Ishikawa (cell line): ENCODE results near the gene CEP295NL.

Experiments used
- CEBPB ChIP-seq: IDR thresholded peaks from 2 replicates; pipeline ENCODE4 v1.6.1; 2012
- EGR1 ChIP-seq: IDR thresholded peaks from 2 replicates; pipeline ENCODE4 v1.6.1; 2012
- EP300 ChIP-seq: IDR thresholded peaks from 2 replicates; pipeline ENCODE4 v1.6.1; 2012; ENCODE audit warnings: borderline replicate concordance
- FOXM1 ChIP-seq: IDR thresholded peaks from 2 replicates; pipeline ENCODE4 v1.6.1; 2012; ENCODE audit warnings: low read depth, borderline replicate concordance
- NFIC ChIP-seq: IDR thresholded peaks from 2 replicates; pipeline ENCODE4 v1.6.1; 2012
- RAD21 ChIP-seq: IDR thresholded peaks from 2 replicates; pipeline ENCODE4 v1.6.1; 2012; ENCODE audit warnings: low read depth
- TAF1 ChIP-seq: IDR thresholded peaks from 2 replicates; pipeline ENCODE4 v1.6.1; 2012; ENCODE audit warnings: low read depth, mild to moderate bottlenecking
- TEAD4 ChIP-seq: IDR thresholded peaks from 2 replicates; pipeline ENCODE4 v1.6.1; 2012
- YY1 ChIP-seq: IDR thresholded peaks from 2 replicates; pipeline ENCODE4 v1.6.1; 2012; ENCODE audit warnings: low read depth
- ZBTB7A ChIP-seq: IDR thresholded peaks from 2 replicates; pipeline ENCODE4 v1.6.1; 2012; ENCODE audit warnings: low read depth
- TF ChIP-seq, protein P1 (sequence below): IDR thresholded peaks from 2 replicates; pipeline ENCODE4 v1.6.1; 2012
- TF ChIP-seq, protein P2 (sequence below): IDR thresholded peaks from 2 replicates; pipeline ENCODE4 v1.6.1; 2012; ENCODE audit warnings: low read depth, mild to moderate bottlenecking

DNA sequence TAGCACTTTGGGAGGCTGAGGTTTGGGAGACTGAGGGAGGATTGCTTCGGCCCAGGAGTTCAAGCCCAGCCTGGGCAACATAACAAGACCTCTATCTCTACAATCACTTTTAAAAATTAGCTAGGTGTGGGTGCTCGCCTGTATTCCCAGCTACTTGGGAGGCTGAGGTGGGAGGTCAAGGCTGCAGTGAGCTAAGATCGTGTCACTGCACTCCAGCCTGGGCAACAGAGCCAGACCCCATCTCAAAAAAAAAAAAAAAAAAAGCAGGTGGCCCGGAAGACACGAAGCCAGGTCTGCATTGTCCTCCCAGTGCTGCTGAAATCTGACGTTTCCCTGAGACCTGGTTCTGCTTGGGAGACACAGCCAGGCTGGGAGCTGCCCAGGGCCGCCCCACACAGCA, 41.0 kb upstream of the CEP295NL start:
- TF ChIP-seq NFIC (no peak), EGR1 (no peak), YY1 (no peak), FOXM1 (no peak), CEBPB (no peak), TAF1 (no peak), TEAD4 (no peak), ZBTB7A (no peak), RAD21 (no peak), EP300 (no peak)
- TF ChIP-seq, protein P1, sequence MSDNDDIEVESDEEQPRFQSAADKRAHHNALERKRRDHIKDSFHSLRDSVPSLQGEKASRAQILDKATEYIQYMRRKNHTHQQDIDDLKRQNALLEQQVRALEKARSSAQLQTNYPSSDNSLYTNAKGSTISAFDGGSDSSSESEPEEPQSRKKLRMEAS: no peak
- TF ChIP-seq, protein P2, sequence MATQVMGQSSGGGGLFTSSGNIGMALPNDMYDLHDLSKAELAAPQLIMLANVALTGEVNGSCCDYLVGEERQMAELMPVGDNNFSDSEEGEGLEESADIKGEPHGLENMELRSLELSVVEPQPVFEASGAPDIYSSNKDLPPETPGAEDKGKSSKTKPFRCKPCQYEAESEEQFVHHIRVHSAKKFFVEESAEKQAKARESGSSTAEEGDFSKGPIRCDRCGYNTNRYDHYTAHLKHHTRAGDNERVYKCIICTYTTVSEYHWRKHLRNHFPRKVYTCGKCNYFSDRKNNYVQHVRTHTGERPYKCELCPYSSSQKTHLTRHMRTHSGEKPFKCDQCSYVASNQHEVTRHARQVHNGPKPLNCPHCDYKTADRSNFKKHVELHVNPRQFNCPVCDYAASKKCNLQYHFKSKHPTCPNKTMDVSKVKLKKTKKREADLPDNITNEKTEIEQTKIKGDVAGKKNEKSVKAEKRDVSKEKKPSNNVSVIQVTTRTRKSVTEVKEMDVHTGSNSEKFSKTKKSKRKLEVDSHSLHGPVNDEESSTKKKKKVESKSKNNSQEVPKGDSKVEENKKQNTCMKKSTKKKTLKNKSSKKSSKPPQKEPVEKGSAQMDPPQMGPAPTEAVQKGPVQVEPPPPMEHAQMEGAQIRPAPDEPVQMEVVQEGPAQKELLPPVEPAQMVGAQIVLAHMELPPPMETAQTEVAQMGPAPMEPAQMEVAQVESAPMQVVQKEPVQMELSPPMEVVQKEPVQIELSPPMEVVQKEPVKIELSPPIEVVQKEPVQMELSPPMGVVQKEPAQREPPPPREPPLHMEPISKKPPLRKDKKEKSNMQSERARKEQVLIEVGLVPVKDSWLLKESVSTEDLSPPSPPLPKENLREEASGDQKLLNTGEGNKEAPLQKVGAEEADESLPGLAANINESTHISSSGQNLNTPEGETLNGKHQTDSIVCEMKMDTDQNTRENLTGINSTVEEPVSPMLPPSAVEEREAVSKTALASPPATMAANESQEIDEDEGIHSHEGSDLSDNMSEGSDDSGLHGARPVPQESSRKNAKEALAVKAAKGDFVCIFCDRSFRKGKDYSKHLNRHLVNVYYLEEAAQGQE: no peak
